Ishikawa (cell line): Measurements from ENCODE around the gene DENND1C.

Experiments
- CEBPB ChIP-seq: IDR thresholded peaks from 2 replicates; pipeline ENCODE4 v1.6.1; 2012
- CREB1 ChIP-seq: IDR thresholded peaks from 2 replicates; pipeline ENCODE4 v1.6.1; 2012; ENCODE audit warnings: low read depth
- EGR1 ChIP-seq: IDR thresholded peaks from 2 replicates; pipeline ENCODE4 v1.6.1; 2012
- EP300 ChIP-seq: IDR thresholded peaks from 2 replicates; pipeline ENCODE4 v1.6.1; 2012; ENCODE audit warnings: borderline replicate concordance
- FOXM1 ChIP-seq: IDR thresholded peaks from 2 replicates; pipeline ENCODE4 v1.6.1; 2012; ENCODE audit warnings: low read depth, borderline replicate concordance
- MAX ChIP-seq: IDR thresholded peaks from 2 replicates; pipeline ENCODE4 v1.6.1; 2012
- NFIC ChIP-seq: IDR thresholded peaks from 2 replicates; pipeline ENCODE4 v1.6.1; 2012
- RAD21 ChIP-seq: IDR thresholded peaks from 2 replicates; pipeline ENCODE4 v1.6.1; 2012; ENCODE audit warnings: low read depth
- REST ChIP-seq: IDR thresholded peaks from 2 replicates; pipeline ENCODE4 v1.6.1; 2012; ENCODE audit warnings: low read depth, mild to moderate bottlenecking
- TAF1 ChIP-seq: IDR thresholded peaks from 2 replicates; pipeline ENCODE4 v1.6.1; 2012; ENCODE audit warnings: low read depth, mild to moderate bottlenecking
- TCF12 ChIP-seq: IDR thresholded peaks from 2 replicates; pipeline ENCODE4 v1.6.1; 2012; ENCODE audit warnings: low read depth
- TEAD4 ChIP-seq: IDR thresholded peaks from 2 replicates; pipeline ENCODE4 v1.6.1; 2012
- USF1 ChIP-seq: IDR thresholded peaks from 2 replicates; pipeline ENCODE4 v1.6.1; 2012
- YY1 ChIP-seq: IDR thresholded peaks from 2 replicates; pipeline ENCODE4 v1.6.1; 2012; ENCODE audit warnings: low read depth
- ZBTB7A ChIP-seq: IDR thresholded peaks from 2 replicates; pipeline ENCODE4 v1.6.1; 2012; ENCODE audit warnings: low read depth

Gene DENND1C

GRCh38 chr19:6509118-6509971 lies 27.8 kb upstream of the DENND1C start:
- no peak for TF ChIP-seq YY1
- TF ChIP-seq EP300: no peak
- no peak for TF ChIP-seq TEAD4
- no peak for TF ChIP-seq REST
- no peak for TF ChIP-seq MAX

- TF ChIP-seq NFIC (no peak), FOXM1 (no peak), TCF12 (no peak), TEAD4 (no peak), USF1 (no peak), YY1 (no peak), ZBTB7A (no peak), RAD21 (no peak), CREB1 (no peak), EP300 (no peak), TAF1 (no peak), MAX (no peak), CEBPB (no peak), EGR1 (no peak), REST (no peak)
Measured at GRCh38 chr19:6503407-6504201, 22.0 kb upstream of the DENND1C start.

DNA sequence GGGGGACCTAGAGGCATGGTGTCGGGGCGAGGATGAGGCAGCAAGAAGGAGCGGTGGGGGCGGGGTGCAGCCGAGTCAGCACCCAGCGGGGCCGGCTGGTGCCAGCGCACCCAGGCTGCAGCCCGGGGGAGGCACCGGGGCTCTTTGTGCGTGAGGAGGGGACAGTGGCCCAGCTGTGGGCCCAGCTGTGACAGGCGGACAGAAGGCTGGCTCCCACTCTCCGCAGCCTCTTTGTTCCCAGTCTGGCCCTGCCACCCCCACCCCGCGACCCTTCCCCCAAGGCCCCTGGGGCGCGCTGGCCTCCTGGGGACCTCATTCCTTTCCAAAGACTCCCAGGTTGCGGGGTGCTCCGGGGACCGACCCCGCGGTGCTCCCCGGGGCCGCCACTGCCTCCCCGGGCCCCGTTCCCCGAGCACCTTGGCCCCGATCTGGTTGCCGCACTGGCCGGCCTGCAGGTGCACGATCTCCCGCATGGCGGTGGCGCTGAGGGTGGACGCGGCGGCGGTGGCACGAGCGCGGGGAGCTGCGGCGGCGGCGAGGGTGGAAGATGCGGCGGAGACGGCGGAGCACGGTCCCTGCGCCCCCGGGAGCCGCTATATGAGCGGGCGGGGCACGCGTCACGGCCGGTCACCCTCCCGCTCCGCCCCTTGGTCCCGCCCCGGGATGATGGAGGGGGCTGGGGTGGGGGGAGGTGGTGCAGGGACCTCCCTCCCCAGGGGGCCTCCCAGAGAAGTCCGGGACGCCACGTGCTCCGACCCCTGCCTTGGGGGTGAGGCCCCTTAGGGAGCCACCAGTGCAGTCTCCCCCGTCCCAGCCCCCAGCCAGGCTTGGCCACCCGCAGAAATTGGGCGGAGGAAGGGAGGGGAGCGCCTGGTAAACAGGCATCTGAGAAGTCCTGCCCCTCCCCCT lies 20.4 kb upstream of the DENND1C start, which contains the start of gene TUBB4A:
Gene TUBB4A, minus strand, starts transcription at position 570 of the 909 bp plus-strand sequence. Its CDS starts 97 bp downstream, at position 473.
- peak; percentile 78; the same call in 1 of the 2 replicates for TF ChIP-seq ZBTB7A
- no peak for TF ChIP-seq NFIC

DNA sequence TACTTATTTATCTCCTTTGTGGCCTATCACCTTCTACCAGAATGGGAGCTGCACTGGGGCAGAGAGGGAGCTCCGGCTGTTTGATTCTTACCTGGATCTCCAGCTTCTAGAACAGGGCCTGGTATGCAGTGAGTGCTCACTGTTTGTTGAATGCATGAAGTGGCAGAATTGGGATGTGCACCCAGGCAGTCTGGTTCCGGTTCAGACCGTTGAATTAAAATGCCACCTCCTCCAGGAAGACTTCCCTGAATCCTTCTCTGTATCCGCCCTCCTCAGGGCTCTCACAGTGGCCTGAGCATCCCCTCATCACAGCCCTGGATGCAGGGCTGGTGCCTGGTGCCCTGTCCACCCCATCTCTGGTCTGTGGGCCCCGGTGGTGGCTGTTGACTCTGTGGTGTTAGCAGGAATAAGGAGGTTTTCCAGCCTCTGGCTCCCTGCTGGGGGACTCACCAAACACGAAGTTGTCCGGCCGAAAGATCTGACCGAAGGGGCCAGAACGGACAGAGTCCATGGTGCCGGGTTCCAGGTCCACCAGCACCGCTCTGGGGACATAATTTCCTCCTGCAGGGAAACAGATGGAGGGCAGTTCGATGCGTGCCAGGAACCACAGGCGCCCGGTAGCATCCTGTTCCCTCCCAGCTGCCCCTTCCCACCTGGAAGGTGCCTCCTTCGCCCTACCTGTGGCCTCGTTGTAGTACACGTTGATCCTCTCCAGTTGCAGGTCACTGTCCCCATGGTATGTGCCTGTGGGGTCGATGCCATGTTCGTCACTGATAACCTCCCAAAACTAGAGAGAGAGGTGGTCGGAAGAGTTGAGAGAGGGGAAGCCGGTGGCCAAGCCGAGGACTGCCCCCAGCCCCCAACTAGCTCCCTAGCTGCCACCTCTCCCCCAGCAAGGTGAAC lies 19.5 kb upstream of the DENND1C start:
- TF ChIP-seq FOXM1 (no peak), TCF12 (no peak), TAF1 (no peak), CREB1 (no peak), USF1 (no peak), CEBPB (no peak), TEAD4 (no peak), MAX (no peak), YY1 (no peak), ZBTB7A (no peak)
